Adrenal gland (tissue), 12 donors: ENCODE data around the gene DNASE1L2. TPM values are rescaled to one million over a fixed set of nuclear protein-coding genes. Genes with fewer than 3 reads are reported as not detected.
"Not testable (repeated sequence)": the region's sequence is repeated elsewhere in the genome, so short reads cannot be mapped to it uniquely, and the experiment has no call there.

Source experiments
- DNase-seq, 7 donors: peaks; one replicate each; pipeline ENCODE4 v3.0.0-alpha.2; 2019 to 2020
- H3K27ac ChIP-seq, 5 donors: fragments of 200-600 bp; sonication (generic) in 4 of 5; 1 replicate in 3 of 5; 2 replicates in 2 of 5; pipeline versions ENCODE4 v1.5.1 to v1.8.0; 2016 to 2020; ENCODE audit warnings: mild to moderate bottlenecking in 1 of 5
- H3K27me3 ChIP-seq: fragments of 200-600 bp; 2 replicates; pipeline ENCODE4 v1.8.0; 2021
- H3K36me3 ChIP-seq, 2 donors: fragments of 200-600 bp; replicated peaks in 1 of 2; 1 replicate in 1 of 2; 2 replicates in 1 of 2; pipeline versions ENCODE4 v1.5.1 to v1.8.0; 2018 to 2022
- H3K4me1 ChIP-seq, 2 donors: fragments of 200-600 bp; replicated peaks in 1 of 2; 1 replicate in 1 of 2; 2 replicates in 1 of 2; pipeline versions ENCODE4 v1.5.1 to v1.8.0; 2018 to 2021
- H3K4me3 ChIP-seq, 4 donors: fragments of 200-600 bp; sonication (generic) in 3 of 4; one replicate each; pipeline ENCODE4 v1.5.1; 2016 to 2018
- H3K9me3 ChIP-seq, 3 donors: fragments of 200-600 bp; sonication (generic) in 1 of 3; replicated peaks in 1 of 3; 1 replicate in 2 of 3; 2 replicates in 1 of 3; pipeline versions ENCODE4 v1.5.1 to v1.8.0; 2016 to 2021
- CTCF ChIP-seq, 6 experiments: fragments of 450-650 bp in 4 of 6; fragments of 200-600 bp in 2 of 6; sonication (generic) in 1 of 6; IDR thresholded peaks; 1 replicate in 5 of 6; 2 replicates in 1 of 6; pipeline versions ENCODE4 v1.5.1 to v1.8.0; 2016 to 2021; ENCODE audit warnings: antibody characterized with exemption in 6 of 6, mild to moderate bottlenecking in 2 of 6, moderate library complexity in 1 of 6
- POLR2A ChIP-seq, 2 donors: fragments of 450-650 bp; IDR thresholded peaks; one replicate each; pipeline ENCODE4 v1.6.1; 2017; ENCODE audit warnings: antibody characterized with exemption in 2 of 2, mild to moderate bottlenecking in 2 of 2, moderate library complexity in 1 of 2
- WGBS, 4 donors: extraction: QIAGEN DNeasy Blood & Tissue Kit in 2 of 4; methylation state at CpG; one replicate each; pipeline versions ENCODE4 v1.1.5 to v1.1.7; 2013 to 2017; 5-methylcytosine and 5-hydroxymethylcytosine counted together
- intact Hi-C, 2 donors: fragments of 100-400 bp; cut with DNase I; formaldehyde crosslinking; loops; one replicate each; pipeline versions ENCODE4 v1.14.1 to v1.15.0; 2022 to 2023
- polyA plus RNA-seq, 3 donors: library from polyadenylated mRNA; stranded (reverse); fragments of 200-250 nt in 2 of 3; fragments of 350-450 nt in 1 of 3; fragmentation: Illumina TruSeq in 1 of 3; extraction: RNeasy Lipid Tissue Mini Kit (QIAGEN cat#74804) in 1 of 3; gene quantifications; one replicate each; pipeline ENCODE4 v1.2.3, GENCODE V29; 2013 to 2014
- total RNA-seq, 9 donors: library from RNA; depleted of rRNA in 4 of 9; stranded (reverse); fragments of >200 nt in 4 of 9; fragments of 120-200 nt in 1 of 9; fragmentation: NEBNext Ultra II Directional in 1 of 9; extraction: Animal tissue kit (Norgen Biotek cat#: 25700) in 1 of 9; gene quantifications; one replicate each; pipeline versions ENCODE4 v1.1.0 to v1.2.4, GENCODE V29; 2013 to 2023
- donor health status: healthy with polysubstance abuse.
- donor health status: Bipolar disorder and iron deficiency.
- donor health status: DM: yes; HTN: yes; CAD: no.
- donor health status: DM: no; HTN: no; CAD: no.
- donor health status: DM: no; HTN: no; CAD: no.
- donor health status: DM: yes; HTN: yes; CAD: no.

The DNASE1L2 gene
- total and polyA plus RNA-seq, 12 donors: 0.25 to 6.0 (median 0.89) TPM; not detected in 2

DNA sequence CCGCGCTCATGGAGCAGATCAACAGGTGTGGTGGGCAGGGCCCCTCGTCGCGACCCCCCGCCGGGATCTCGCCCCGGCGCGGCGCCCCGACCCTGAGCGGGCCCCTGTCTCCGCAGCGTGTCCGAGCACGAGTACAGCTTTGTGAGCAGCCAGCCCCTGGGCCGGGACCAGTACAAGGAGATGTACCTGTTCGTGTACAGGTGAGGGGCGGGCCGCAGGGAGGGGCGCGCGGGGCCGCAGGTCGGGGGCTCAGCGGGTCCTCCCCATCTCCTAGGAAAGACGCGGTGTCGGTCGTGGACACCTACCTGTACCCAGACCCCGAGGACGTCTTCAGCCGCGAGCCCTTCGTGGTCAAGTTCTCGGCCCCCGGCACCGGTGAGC, 848 bp downstream of the DNASE1L2 start:
- DNase-seq: no peak
- no peak overlapping the region for H3K27ac ChIP-seq
- peaks cover 9% of the 10 kb centered on the region for H3K27me3 ChIP-seq
- H3K4me1 ChIP-seq: peaks cover 12 to 21% of the 10 kb centered on the region in 2 donors
- WGBS, 4 donors: 6 to 10% (median 8%) methylated on average over 16 to 40 of the region's 40 CpGs; no CpG with 5 or more reads in 1 of the 4 donors
- H3K4me3 ChIP-seq: peak overlapping the region in 1 of 4 donors; percentile 7
- TF ChIP-seq POLR2A (IDR thresholded peaks at IDR 0.05) (no peak), CTCF (IDR thresholded peaks at IDR 0.05) (no peak)
- H3K36me3 ChIP-seq: peaks cover 0 to 39% of the 10 kb centered on the region in 2 donors
- intact Hi-C loops: no loop called here
- no peaks in the 10 kb centered on the region for H3K9me3 ChIP-seq

DNA sequence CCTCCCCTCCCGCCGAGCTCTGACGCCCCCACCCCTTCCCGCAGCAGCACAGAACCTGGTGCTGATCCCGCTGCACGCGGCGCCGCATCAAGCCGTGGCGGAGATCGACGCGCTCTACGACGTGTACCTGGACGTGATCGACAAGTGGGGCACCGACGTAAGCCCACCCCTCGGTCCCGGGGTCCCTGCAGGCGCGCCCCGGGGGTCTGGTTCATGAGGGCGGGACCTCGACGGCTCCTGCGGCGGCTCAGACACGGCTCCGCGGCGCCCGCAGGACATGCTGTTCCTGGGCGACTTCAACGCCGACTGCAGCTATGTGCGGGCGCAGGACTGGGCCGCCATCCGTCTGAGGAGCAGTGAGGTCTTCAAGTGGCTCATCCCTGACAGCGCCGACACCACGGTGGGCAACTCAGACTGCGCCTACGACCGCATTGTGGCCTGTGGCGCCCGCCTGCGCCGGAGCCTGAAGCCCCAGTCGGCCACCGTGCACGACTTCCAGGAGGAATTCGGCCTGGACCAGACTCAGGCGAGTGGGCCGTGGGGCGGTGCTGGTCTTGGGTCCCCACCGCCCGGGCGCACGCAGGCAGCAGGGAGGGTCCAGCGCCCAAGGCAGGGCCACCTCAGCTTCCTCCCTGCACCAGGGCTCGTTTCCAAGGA, 1.4 kb downstream of the DNASE1L2 start:
- Histone ChIP-seq H3K4me3 (no peak overlapping the region), H3K27me3 (peaks cover 9% of the 10 kb centered on the region), H3K36me3 (peaks cover 0 to 39% of the 10 kb centered on the region in 2 donors), H3K4me1 (peaks cover 12 to 21% of the 10 kb centered on the region in 2 donors), H3K27ac (no peak overlapping the region), H3K9me3 (no peaks in the 10 kb centered on the region)
- TF ChIP-seq CTCF (IDR thresholded peaks at IDR 0.05): no peak
- no peak for TF ChIP-seq POLR2A (IDR thresholded peaks at IDR 0.05)
- no peak for DNase-seq
- 10 to 80% (median 22%) methylated on average over 3 to 65 of the region's 65 CpGs for WGBS, 4 donors
- intact Hi-C loops: no loop called here

- DNase-seq: no peak
- peaks cover 9% of the 10 kb centered on the region for H3K27me3 ChIP-seq
- TF ChIP-seq CTCF (IDR thresholded peaks at IDR 0.05) (no peak), POLR2A (IDR thresholded peaks at IDR 0.05) (no peak)
- intact Hi-C loops: no loop called here
- H3K27ac ChIP-seq: no peak overlapping the region
- 63 to 80% (median 66%) methylated on average over 1 to 18 of the region's 18 CpGs for WGBS, 4 donors
- H3K4me3 ChIP-seq: no peak overlapping the region
- H3K9me3 ChIP-seq: no peaks in the 10 kb centered on the region
- H3K36me3 ChIP-seq: peaks cover 0 to 39% of the 10 kb centered on the region in 2 donors
- peaks cover 12 to 21% of the 10 kb centered on the region in 2 donors for H3K4me1 ChIP-seq
These were observed 2.0 kb downstream of the DNASE1L2 start for GRCh38 chr16:2238150-2238837.

DNA sequence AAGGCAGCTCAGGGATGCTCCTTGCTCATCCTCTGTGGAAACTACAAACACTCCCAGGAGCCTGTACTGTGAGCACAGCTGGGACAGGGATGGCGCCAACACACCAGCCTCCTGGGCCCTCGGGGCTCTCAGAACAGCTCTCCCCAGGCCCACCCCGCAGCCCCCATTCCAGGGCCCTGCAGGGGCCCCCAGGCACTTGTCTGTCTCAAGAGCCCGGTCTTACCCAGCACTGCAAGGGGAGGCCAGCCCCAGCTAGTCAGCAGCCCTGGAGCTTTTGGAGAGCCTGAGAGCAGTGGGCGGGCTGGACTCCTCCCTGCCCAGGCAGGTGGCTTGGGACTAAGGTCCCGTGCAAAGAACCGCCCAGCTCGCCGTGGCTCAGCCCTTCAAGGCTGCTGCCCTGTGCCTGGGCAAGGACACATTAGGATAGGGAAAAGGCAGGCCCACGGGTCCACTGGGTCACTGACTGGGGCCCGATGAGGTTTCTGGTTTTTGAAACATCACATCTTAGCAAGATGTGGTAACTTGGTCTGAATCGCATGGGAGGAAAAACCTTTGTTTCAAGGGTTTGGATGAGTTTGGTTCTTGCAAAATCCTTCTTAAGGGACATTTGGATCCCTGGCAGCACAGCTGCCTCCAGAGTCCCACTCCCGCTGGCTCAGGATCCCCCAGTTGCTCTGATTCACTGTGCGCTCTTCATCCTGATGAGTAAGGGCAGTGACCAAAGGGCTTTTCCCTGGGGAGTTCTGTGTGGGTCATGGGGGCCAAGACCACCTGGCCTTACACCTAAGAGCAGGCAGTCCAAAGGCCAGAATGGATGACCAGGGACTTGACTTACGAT, 2.8 kb downstream of the DNASE1L2 start:
- WGBS, 4 donors: 51 to 63% (median 61%) methylated on average over 7 to 15 of the region's 15 CpGs
- DNase-seq: peak in 5 of 7 donors; percentile 52 to 72 (median 70)
- H3K4me1 ChIP-seq: peaks cover 12 to 21% of the 10 kb centered on the region in 2 donors
- intact Hi-C loops: no loop called here
- no peaks in the 10 kb centered on the region for H3K9me3 ChIP-seq
- H3K36me3 ChIP-seq: peaks cover 0 to 39% of the 10 kb centered on the region in 2 donors
- peaks cover 9% of the 10 kb centered on the region for H3K27me3 ChIP-seq
- TF ChIP-seq POLR2A (IDR thresholded peaks at IDR 0.05): no peak
- TF ChIP-seq CTCF (IDR thresholded peaks at IDR 0.05): no peak
- H3K27ac ChIP-seq: peak overlapping the region in 1 of 5 donors; percentile 32
- no peak overlapping the region for H3K4me3 ChIP-seq

GRCh38 chr16:2240331-2240730, 4.1 kb downstream of the DNASE1L2 start:
- H3K27ac ChIP-seq, H3K4me3 ChIP-seq, DNase-seq, intact Hi-C loops, H3K27me3 ChIP-seq, H3K9me3 ChIP-seq: not testable (repeated sequence)
- H3K4me1 ChIP-seq: peaks cover 12 to 21% of the 10 kb centered on the region in 2 donors
- H3K36me3 ChIP-seq: peaks cover 0 to 38% of the 10 kb centered on the region in 2 donors
- WGBS, 4 donors: 76 to 84% (median 82%) methylated on average over 9 of the region's 9 CpGs
